H7 (cell line): ENCODE measurements around the gene SLC6A13. TPM values are rescaled to one million over a fixed set of nuclear protein-coding genes. Genes with fewer than 3 reads are reported as not detected.
"Not testable (repeated sequence)": the region's sequence is repeated elsewhere in the genome, so short reads cannot be mapped to it uniquely, and the experiment has no call there.

ENCODE experiments used
- DNase-seq: peaks from one replicate; pipeline ENCODE4 v3.0.0; 2012
- H3K27me3 ChIP-seq: 2 replicates; pipeline ENCODE4 v1.6.0; 2011; ENCODE audit warnings: mild to moderate bottlenecking, low read length; ENCODE audit not compliant: control insufficient read depth, insufficient read depth
- H3K36me3 ChIP-seq: replicated peaks from 2 replicates; pipeline ENCODE4 v1.5.1; 2011; ENCODE audit warnings: low read length; ENCODE audit not compliant: control insufficient read depth, insufficient read depth
- H3K4me3 ChIP-seq: 2 replicates; pipeline ENCODE4 v1.5.1; 2011; ENCODE audit warnings: low read depth, mild to moderate bottlenecking, control low read depth, low read length, moderate library complexity; ENCODE audit not compliant: insufficient read depth
- total RNA-seq: library from RNA; depleted of rRNA; stranded (reverse); fragments of >200 nt; shearing (Covaris generic); gene quantifications from 2 replicates; pipeline ENCODE4 v1.2.3, GENCODE V29; 2014

Gene SLC6A13
- total RNA-seq, 1 experiment from 2014 or later: not detected

GRCh38 chr12:220491-220890 is 42.1 kb downstream of the SLC6A13 start:
- DNase-seq: no peak
- Histone ChIP-seq H3K27me3 (no peaks in the 10 kb centered on the region; the same call in 1 of the 2 replicates), H3K4me3 (no peak overlapping the region), H3K36me3 (no peaks in the 10 kb centered on the region)

DNA sequence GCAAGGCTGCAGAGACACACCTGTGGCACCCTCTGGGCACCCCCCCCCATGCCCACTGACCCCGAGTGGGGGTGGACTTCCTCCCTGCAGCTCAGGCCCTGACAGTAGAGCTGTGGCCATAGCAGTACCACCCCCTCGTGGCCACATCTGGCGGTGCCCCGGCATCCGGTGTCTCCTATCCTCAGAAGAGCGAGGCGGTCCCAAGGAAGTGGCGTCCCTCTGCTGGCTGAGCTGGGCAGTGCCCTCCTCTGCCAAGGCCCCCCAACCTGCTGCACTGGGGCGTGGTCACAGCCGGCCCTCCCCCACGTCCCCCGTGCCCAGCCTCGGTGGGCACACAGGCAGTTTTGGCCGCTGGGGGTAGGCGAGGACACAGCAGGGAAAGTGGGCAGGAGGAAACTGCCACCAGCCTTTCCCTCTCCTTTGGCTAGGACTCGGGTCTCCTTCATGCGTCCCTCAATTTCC is 42.7 kb downstream of the SLC6A13 start:
- Histone ChIP-seq H3K27me3 (no peaks in the 10 kb centered on the region; the same call in 1 of the 2 replicates), H3K4me3 (no peak overlapping the region; the same call in 1 of the 2 replicates), H3K36me3 (no peaks in the 10 kb centered on the region)
- peak; percentile 97 for DNase-seq

DNA sequence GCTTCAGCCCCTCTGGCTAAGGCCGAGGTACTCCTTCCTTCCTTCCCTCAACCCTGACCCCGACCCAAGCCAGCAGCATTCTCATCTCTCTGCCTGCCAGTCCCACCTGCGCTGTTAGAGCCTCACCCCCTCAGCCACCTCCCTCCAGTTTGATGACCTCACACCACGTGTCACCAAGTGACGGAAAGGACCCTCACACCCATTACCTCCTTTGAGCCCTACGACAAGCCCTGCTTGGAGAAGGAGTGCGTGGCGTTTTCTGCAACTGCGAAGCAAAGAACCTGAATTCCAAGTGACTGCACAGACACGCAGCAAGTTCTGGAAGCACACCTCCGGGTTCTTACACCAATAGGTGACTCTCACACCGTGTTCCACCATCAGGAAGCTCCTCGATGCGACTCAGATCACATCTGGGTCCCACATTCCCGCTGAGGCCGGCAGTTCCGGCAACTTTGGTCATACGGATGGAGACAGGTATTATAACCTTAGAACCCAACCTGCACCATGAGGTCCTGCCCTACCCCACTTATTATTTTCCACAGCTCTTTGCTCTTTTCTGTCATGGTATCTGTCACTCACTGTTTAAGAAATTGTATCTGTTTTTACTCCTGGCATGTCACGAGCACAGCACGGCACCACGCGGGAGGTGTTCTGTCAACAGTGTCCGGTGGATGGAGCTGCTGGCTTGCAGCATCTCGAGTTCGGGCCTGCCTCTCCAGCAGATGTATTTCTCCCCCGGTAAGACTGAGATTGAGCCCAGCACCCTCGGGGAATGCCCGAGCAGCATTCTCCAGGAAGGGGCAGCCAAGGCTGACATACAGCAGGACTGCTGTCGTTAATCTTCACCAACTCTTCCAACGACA is 43.7 kb downstream of the SLC6A13 start:
- H3K4me3 ChIP-seq: no peak overlapping the region
- H3K27me3 ChIP-seq: peaks cover 3% of the 10 kb centered on the region
- no peaks in the 10 kb centered on the region for H3K36me3 ChIP-seq
- DNase-seq: no peak

DNA sequence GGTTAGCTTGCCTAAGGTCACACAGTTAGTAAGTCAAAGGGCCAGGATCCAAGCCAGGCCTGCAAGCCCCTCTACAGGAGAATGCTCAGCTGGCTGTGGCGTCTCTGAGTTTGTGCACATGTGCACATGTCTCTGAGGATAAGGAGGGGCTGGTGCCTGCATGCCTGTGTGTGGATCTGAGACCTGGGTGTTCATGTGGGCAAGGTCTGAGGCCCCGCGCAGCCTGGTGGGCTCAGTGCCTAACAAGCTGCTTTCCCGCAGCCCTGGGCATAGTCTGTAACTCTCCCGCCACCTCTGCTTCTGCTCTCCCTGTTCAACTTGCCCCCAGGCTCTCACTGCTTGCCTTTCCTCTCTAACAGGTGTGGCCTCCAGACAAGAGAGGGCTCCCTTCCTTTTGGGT is 44.4 kb downstream of the SLC6A13 start:
- Histone ChIP-seq H3K4me3 (no peak overlapping the region), H3K27me3 (peaks cover 10% of the 10 kb centered on the region), H3K36me3 (no peaks in the 10 kb centered on the region)
- no peak for DNase-seq

DNA sequence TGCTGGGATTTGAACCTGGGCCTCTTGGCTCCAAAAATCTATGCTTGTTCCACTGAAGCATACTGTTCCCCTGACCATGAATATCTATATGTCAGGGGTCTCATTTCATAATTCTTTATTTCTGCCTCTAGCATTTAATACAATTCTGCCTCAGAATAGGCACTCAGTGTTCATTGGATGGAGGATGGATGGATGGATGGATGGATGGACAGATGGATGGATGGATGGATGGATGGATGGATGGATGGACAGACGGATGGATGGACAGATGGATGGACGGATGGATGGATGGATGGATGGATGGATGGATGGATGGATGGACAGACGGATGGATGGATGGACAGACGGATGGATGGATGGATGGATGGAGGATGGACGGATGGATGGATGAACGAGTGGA is 45.6 kb downstream of the SLC6A13 start:
- not testable (repeated sequence) for H3K36me3 ChIP-seq, H3K4me3 ChIP-seq, DNase-seq
- H3K27me3 ChIP-seq: peaks cover 19% of the 10 kb centered on the region

DNA sequence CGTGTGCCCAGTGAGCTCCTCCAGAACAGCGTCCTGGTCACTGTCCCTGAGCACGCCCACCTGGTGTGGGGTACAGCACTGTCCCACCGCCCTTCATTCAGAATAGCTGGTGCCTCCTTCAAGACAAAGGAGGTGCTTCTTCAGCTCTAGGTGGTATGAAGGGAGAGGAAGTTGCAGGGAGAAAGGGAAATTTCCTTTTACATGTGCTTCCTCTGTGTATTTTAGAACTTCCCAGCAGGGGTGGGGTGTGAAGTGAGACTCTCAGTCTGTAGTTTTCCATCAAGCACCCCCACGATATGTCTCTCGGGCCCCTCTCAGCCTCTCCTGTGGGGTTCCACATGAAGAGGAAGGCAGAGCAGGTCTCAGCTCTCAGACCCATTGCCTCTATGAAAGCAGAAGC is 47.5 kb downstream of the SLC6A13 start:
- DNase-seq: no peak
- no peak overlapping the region for H3K4me3 ChIP-seq
- H3K36me3 ChIP-seq: no peaks in the 10 kb centered on the region
- peaks cover 22% of the 10 kb centered on the region for H3K27me3 ChIP-seq

- no peak within 1 kb of the TSS for H3K4me3 ChIP-seq
- H3K27me3 ChIP-seq: peaks cover 22% of the 10 kb centered on the region
These were observed 48.5 kb downstream of the SLC6A13 start, which contains the start of gene SLC6A12 for GRCh38 chr12:214003-214741. Gene SLC6A12 (minus strand): TSS chr12:214157. CDS start chr12:209986, 4,171 bp downstream.

GRCh38 chr12:213527-213932 is 49.1 kb downstream of the SLC6A13 start:
- DNase-seq: no peak
- no peaks in the 10 kb centered on the region for H3K36me3 ChIP-seq
- no peak overlapping the region for H3K4me3 ChIP-seq
- H3K27me3 ChIP-seq: peaks cover 22% of the 10 kb centered on the region

More at GRCh38 chr12:214003-214741, 48.5 kb downstream of the SLC6A13 start, which contains the start of gene SLC6A12:
- peak; percentile 66 for DNase-seq
- no peaks in the 10 kb centered on the region for H3K36me3 ChIP-seq

GRCh38 chr12:212715-213526 is 49.7 kb downstream of the SLC6A13 start:
- H3K27me3 ChIP-seq: peaks cover 22% of the 10 kb centered on the region
- H3K4me3 ChIP-seq: no peak overlapping the region
- H3K36me3 ChIP-seq: no peaks in the 10 kb centered on the region
- no peak for DNase-seq

- H3K4me3 ChIP-seq: no peak overlapping the region
- DNase-seq: no peak
- peaks cover 25% of the 10 kb centered on the region for H3K27me3 ChIP-seq
- no peaks in the 10 kb centered on the region for H3K36me3 ChIP-seq
These were observed 50.3 kb downstream of the SLC6A13 start for GRCh38 chr12:212415-212714.

DNA sequence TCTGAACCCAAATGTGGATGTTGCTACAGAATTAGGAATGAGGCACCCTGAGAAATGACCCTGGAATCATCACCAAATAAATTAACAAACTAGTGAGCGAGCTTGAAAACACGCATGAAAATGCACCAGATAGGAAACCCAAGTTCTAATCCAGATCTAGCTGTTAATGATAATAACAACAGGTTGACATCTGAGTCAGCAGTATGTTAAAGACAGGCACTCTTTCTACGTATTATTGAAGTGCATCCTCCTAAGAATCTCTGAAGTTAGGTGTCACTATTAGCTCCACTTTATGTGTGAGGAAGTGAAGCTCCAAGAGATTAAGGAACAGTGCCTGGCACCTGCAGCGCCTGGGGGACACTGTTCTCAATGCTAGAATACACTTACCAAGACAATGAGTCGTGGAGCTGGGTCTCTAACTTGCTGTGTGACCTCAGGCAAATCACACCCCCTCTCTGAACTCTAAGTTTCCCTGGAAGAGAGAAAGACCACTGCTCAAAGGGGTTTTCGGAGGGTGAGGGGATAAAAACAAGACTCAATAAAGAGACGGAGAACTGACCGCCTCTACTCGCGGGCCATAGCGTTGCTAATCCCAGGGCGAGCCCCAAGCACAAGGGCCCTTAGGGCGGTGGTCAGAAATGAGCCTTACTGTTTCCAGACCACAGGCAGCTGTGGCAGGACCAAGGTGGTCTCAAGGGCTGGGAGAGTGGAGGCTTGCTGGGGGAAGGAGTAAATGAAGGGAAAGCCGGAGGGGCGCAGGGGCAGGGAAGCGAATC is 50.8 kb downstream of the SLC6A13 start:
- peaks cover 25% of the 10 kb centered on the region for H3K27me3 ChIP-seq
- DNase-seq: no peak
- H3K4me3 ChIP-seq: no peak overlapping the region
- no peaks in the 10 kb centered on the region for H3K36me3 ChIP-seq

DNA sequence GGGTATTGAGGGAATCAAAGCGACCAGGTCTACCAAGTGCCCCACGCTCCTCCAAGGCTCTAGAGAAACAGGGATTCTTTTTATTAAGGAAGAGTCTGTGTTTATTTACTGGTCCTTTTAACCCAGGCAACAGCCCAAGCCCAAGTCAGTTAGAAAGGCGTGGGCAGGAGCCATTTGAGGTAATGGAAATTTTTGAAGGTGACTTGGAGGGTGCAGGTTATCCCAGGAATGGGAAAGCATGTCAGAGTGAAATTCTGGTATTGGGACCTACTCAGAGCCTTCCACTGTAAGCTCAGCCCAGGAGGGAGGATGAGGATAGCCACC is 51.5 kb downstream of the SLC6A13 start:
- H3K36me3 ChIP-seq: no peaks in the 10 kb centered on the region
- H3K27me3 ChIP-seq: peaks cover 25% of the 10 kb centered on the region
- DNase-seq: no peak
- no peak overlapping the region for H3K4me3 ChIP-seq

DNA sequence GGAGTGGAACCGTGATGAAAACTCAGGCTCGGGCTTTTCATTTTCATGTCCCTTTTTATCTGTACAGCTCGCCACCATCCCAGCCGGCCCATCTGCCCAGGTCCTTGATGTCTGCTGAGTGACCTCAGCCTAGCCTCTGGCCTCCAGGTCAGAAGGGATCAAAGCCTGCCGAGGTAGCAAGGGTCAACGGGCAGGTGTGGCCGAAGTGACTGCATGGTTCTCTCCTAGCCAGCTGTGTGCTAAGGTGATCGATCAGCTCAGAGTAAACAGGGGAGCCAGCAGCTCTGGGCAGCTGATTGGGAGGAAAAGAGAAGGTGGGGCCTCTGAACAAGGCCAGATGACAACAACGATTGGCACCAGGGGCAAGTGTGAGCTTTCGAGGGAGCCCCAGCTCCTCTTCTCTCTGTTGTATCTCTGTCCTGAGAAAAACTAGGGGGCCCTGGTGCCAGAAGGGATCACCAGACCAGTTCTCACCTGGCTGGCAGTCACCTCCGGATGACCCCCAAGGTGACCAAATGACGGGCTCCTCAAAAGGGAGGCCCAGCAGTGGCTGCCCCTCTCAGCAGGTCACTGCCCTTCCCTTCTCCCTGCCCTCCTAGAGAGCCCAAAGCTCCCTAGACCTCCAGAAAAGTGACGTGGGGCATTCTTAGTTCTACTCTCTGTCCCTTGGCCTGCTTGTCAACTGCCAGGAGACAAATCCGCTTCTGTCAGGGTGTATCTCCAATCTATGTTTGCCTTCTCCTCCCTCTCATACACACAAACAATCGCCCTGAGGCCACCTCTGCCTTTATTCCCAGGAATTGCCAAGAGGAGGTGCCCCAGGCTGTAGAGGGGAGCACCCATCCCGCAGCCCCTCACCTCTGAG is 52.1 kb downstream of the SLC6A13 start:
- DNase-seq: no peak
- Histone ChIP-seq H3K4me3 (no peak overlapping the region), H3K27me3 (peaks cover 26% of the 10 kb centered on the region), H3K36me3 (no peaks in the 10 kb centered on the region)
